ENCODE results near the gene ATP2B2.

DNA sequence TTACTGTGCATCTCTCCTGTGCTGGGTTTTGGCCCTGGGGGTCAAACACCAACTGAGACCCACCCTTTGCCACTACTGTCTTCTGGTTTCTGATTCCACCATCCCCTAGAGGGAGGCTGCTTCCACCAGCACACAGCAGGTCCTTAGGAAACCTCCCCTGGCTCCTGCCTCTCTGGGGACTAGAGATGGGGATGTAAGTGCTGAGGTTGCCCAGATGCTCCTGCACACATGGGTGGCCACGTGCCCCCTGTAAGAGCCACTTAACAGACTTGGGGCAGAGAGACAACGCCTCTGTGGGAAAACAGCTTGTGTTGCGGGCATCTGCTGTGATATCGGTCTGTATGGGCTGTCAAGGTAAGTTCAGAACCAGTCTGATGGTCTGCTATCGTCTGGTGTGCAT lies 83.4 kb downstream of the ATP2B2 start:
- TF ChIP-seq, protein P1, sequence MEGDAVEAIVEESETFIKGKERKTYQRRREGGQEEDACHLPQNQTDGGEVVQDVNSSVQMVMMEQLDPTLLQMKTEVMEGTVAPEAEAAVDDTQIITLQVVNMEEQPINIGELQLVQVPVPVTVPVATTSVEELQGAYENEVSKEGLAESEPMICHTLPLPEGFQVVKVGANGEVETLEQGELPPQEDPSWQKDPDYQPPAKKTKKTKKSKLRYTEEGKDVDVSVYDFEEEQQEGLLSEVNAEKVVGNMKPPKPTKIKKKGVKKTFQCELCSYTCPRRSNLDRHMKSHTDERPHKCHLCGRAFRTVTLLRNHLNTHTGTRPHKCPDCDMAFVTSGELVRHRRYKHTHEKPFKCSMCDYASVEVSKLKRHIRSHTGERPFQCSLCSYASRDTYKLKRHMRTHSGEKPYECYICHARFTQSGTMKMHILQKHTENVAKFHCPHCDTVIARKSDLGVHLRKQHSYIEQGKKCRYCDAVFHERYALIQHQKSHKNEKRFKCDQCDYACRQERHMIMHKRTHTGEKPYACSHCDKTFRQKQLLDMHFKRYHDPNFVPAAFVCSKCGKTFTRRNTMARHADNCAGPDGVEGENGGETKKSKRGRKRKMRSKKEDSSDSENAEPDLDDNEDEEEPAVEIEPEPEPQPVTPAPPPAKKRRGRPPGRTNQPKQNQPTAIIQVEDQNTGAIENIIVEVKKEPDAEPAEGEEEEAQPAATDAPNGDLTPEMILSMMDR (IDR thresholded peaks at IDR 0.05): no peak
- no peak for TF ChIP-seq POLR2A (IDR thresholded peaks at IDR 0.05)

Data from right lobe of liver (tissue), 4 donors.